Activated naive CD8-positive, alpha-beta T cell (primary cell): ENCODE results near the gene TNFRSF21.
A peak's percentile ranks its signal among the peaks of the same experiment; 100 is the strongest.

Experiments
- H3K27ac Mint-ChIP-seq: one replicate; pipeline ENCODE4 v1.8.0; 2021; ENCODE audit warnings: mixed read lengths
- H3K27me3 Mint-ChIP-seq: one replicate; pipeline ENCODE4 v1.8.0; 2021; ENCODE audit warnings: mixed read lengths
- H3K36me3 Mint-ChIP-seq: one replicate; pipeline ENCODE4 v1.8.0; 2021; ENCODE audit warnings: mixed read lengths
- H3K4me1 Mint-ChIP-seq: one replicate; pipeline ENCODE4 v1.8.0; 2021; ENCODE audit warnings: low read depth, mixed read lengths
- H3K4me3 Mint-ChIP-seq: one replicate; pipeline ENCODE4 v1.8.0; 2021; ENCODE audit warnings: mild to moderate bottlenecking, mixed read lengths
- H3K9me3 Mint-ChIP-seq: one replicate; pipeline ENCODE4 v1.8.0; 2021; ENCODE audit warnings: low read depth, mixed read lengths

TNFRSF21 gene

GRCh38 chr6:47309291-47310130 lies at the start of gene TNFRSF21:
TNFRSF21 (minus strand) TSS chr6:47309905; CDS start chr6:47309511, 394 bp downstream.
- Mint-ChIP-seq H3K4me3 (peak within 1 kb of the TSS; percentile 80), H3K27me3 (peaks cover 23% of the 10 kb centered on the region), H3K27ac (no peak within 1 kb of the TSS), H3K4me1 (peaks cover 10% of the 10 kb centered on the region), H3K36me3 (no peaks in the 10 kb centered on the region), H3K9me3 (no peaks in the 10 kb centered on the region)

GRCh38 chr6:47358440-47359225 lies 48.9 kb upstream of the TNFRSF21 start:
- no peak overlapping the region for H3K4me3 Mint-ChIP-seq
- H3K27me3 Mint-ChIP-seq = peaks cover 7% of the 10 kb centered on the region
- H3K9me3 Mint-ChIP-seq = no peaks in the 10 kb centered on the region

GRCh38 chr6:47357827-47358226 lies 48.1 kb upstream of the TNFRSF21 start:
- Mint-ChIP-seq H3K9me3 (no peaks in the 10 kb centered on the region), H3K4me1 (no peaks in the 10 kb centered on the region)

More at GRCh38 chr6:47358440-47359225, 48.9 kb upstream of the TNFRSF21 start:
- no peak overlapping the region for H3K27ac Mint-ChIP-seq
- no peaks in the 10 kb centered on the region for H3K36me3 Mint-ChIP-seq
- H3K4me1 Mint-ChIP-seq = no peaks in the 10 kb centered on the region

GRCh38 chr6:47355496-47355895 lies 45.8 kb upstream of the TNFRSF21 start:
- Mint-ChIP-seq H3K27me3 (peaks cover 4% of the 10 kb centered on the region), H3K4me1 (no peaks in the 10 kb centered on the region)

More at GRCh38 chr6:47357827-47358226, 48.1 kb upstream of the TNFRSF21 start:
- no peak overlapping the region for H3K27ac Mint-ChIP-seq
- no peaks in the 10 kb centered on the region for H3K36me3 Mint-ChIP-seq
- peaks cover 7% of the 10 kb centered on the region for H3K27me3 Mint-ChIP-seq
- no peak overlapping the region for H3K4me3 Mint-ChIP-seq

GRCh38 chr6:47353871-47354270 lies 44.2 kb upstream of the TNFRSF21 start:
- Mint-ChIP-seq H3K9me3 (no peaks in the 10 kb centered on the region), H3K4me3 (no peak overlapping the region), H3K27ac (no peak overlapping the region), H3K27me3 (peaks cover 2% of the 10 kb centered on the region), H3K36me3 (no peaks in the 10 kb centered on the region), H3K4me1 (no peaks in the 10 kb centered on the region)

More at GRCh38 chr6:47355496-47355895, 45.8 kb upstream of the TNFRSF21 start:
- Mint-ChIP-seq H3K27ac (no peak overlapping the region), H3K36me3 (no peaks in the 10 kb centered on the region), H3K9me3 (no peaks in the 10 kb centered on the region), H3K4me3 (no peak overlapping the region)

- no peak overlapping the region for H3K27ac Mint-ChIP-seq
Measured at GRCh38 chr6:47352966-47353365, 43.3 kb upstream of the TNFRSF21 start.

GRCh38 chr6:47352194-47352920 lies 42.7 kb upstream of the TNFRSF21 start:
- Mint-ChIP-seq H3K9me3 (no peaks in the 10 kb centered on the region), H3K4me1 (no peaks in the 10 kb centered on the region), H3K36me3 (no peaks in the 10 kb centered on the region), H3K27ac (no peak overlapping the region), H3K27me3 (peaks cover 2% of the 10 kb centered on the region), H3K4me3 (no peak overlapping the region)

More at GRCh38 chr6:47352966-47353365, 43.3 kb upstream of the TNFRSF21 start:
- Mint-ChIP-seq H3K9me3 (no peaks in the 10 kb centered on the region), H3K4me1 (no peaks in the 10 kb centered on the region), H3K36me3 (no peaks in the 10 kb centered on the region), H3K4me3 (no peak overlapping the region), H3K27me3 (peaks cover 2% of the 10 kb centered on the region)

GRCh38 chr6:47351621-47352020 lies 41.9 kb upstream of the TNFRSF21 start:
- Mint-ChIP-seq H3K4me1 (no peaks in the 10 kb centered on the region), H3K9me3 (no peaks in the 10 kb centered on the region), H3K27me3 (peaks cover 2% of the 10 kb centered on the region), H3K4me3 (no peak overlapping the region), H3K27ac (no peak overlapping the region), H3K36me3 (no peaks in the 10 kb centered on the region)

GRCh38 chr6:47349931-47350330 lies 40.2 kb upstream of the TNFRSF21 start:
- H3K9me3 Mint-ChIP-seq = no peaks in the 10 kb centered on the region
- no peaks in the 10 kb centered on the region for H3K4me1 Mint-ChIP-seq
- H3K27me3 Mint-ChIP-seq = peaks cover 4% of the 10 kb centered on the region
- H3K36me3 Mint-ChIP-seq = no peaks in the 10 kb centered on the region
- H3K27ac Mint-ChIP-seq = no peak overlapping the region
- no peak overlapping the region for H3K4me3 Mint-ChIP-seq

- H3K27ac Mint-ChIP-seq = no peak overlapping the region
- peaks cover 4% of the 10 kb centered on the region for H3K27me3 Mint-ChIP-seq
- no peaks in the 10 kb centered on the region for H3K9me3 Mint-ChIP-seq
- H3K4me3 Mint-ChIP-seq = no peak overlapping the region
- no peaks in the 10 kb centered on the region for H3K4me1 Mint-ChIP-seq
- no peaks in the 10 kb centered on the region for H3K36me3 Mint-ChIP-seq
Measured at GRCh38 chr6:47348316-47348863, 38.7 kb upstream of the TNFRSF21 start.

GRCh38 chr6:47345761-47346160 lies 36.1 kb upstream of the TNFRSF21 start:
- H3K4me3 Mint-ChIP-seq = no peak overlapping the region
- H3K27ac Mint-ChIP-seq = no peak overlapping the region
- no peaks in the 10 kb centered on the region for H3K4me1 Mint-ChIP-seq
- H3K36me3 Mint-ChIP-seq = no peaks in the 10 kb centered on the region
- no peaks in the 10 kb centered on the region for H3K9me3 Mint-ChIP-seq
- peaks cover 4% of the 10 kb centered on the region for H3K27me3 Mint-ChIP-seq

- Mint-ChIP-seq H3K9me3 (no peaks in the 10 kb centered on the region), H3K27ac (no peak overlapping the region), H3K36me3 (no peaks in the 10 kb centered on the region), H3K27me3 (peaks cover 4% of the 10 kb centered on the region), H3K4me1 (no peaks in the 10 kb centered on the region), H3K4me3 (no peak overlapping the region)
Measured at GRCh38 chr6:47344022-47344421, 34.3 kb upstream of the TNFRSF21 start.

- no peak overlapping the region for H3K4me3 Mint-ChIP-seq
- H3K27me3 Mint-ChIP-seq = peaks cover 4% of the 10 kb centered on the region
- H3K36me3 Mint-ChIP-seq = no peaks in the 10 kb centered on the region
- no peaks in the 10 kb centered on the region for H3K9me3 Mint-ChIP-seq
- no peak overlapping the region for H3K27ac Mint-ChIP-seq
- no peaks in the 10 kb centered on the region for H3K4me1 Mint-ChIP-seq
Measured at GRCh38 chr6:47343600-47343999, 33.9 kb upstream of the TNFRSF21 start.

- no peak overlapping the region for H3K27ac Mint-ChIP-seq
- H3K36me3 Mint-ChIP-seq = no peaks in the 10 kb centered on the region
- peaks cover 4% of the 10 kb centered on the region for H3K27me3 Mint-ChIP-seq
- H3K4me1 Mint-ChIP-seq = no peaks in the 10 kb centered on the region
- no peaks in the 10 kb centered on the region for H3K9me3 Mint-ChIP-seq
- no peak overlapping the region for H3K4me3 Mint-ChIP-seq
Measured at GRCh38 chr6:47342824-47343223, 33.1 kb upstream of the TNFRSF21 start.
